ENCODE results near the gene LRRC8D.

- TF ChIP-seq POLR2AphosphoS5 (IDR thresholded peaks at IDR 0.05; ENCODE audit: borderline replicate concordance, low read depth, low read length) (no peak), EZH2 (IDR thresholded peaks at IDR 0.05) (no peak)
Observed at GRCh38 chr1:89781494-89782126, 39.2 kb upstream of the LRRC8D start.
